Stimulated activated CD8-positive, alpha-beta memory T cell treated with anti-CD3 and anti-CD28 coated beads, Interleukin-4, amount 100 ng/mL, for 48 hours (primary cell): ENCODE data around the gene ZFYVE28.

Source experiments
- DNase-seq: peaks from one replicate; pipeline ENCODE4 v3.0.0-alpha.2; 2020

The ZFYVE28 gene

DNA sequence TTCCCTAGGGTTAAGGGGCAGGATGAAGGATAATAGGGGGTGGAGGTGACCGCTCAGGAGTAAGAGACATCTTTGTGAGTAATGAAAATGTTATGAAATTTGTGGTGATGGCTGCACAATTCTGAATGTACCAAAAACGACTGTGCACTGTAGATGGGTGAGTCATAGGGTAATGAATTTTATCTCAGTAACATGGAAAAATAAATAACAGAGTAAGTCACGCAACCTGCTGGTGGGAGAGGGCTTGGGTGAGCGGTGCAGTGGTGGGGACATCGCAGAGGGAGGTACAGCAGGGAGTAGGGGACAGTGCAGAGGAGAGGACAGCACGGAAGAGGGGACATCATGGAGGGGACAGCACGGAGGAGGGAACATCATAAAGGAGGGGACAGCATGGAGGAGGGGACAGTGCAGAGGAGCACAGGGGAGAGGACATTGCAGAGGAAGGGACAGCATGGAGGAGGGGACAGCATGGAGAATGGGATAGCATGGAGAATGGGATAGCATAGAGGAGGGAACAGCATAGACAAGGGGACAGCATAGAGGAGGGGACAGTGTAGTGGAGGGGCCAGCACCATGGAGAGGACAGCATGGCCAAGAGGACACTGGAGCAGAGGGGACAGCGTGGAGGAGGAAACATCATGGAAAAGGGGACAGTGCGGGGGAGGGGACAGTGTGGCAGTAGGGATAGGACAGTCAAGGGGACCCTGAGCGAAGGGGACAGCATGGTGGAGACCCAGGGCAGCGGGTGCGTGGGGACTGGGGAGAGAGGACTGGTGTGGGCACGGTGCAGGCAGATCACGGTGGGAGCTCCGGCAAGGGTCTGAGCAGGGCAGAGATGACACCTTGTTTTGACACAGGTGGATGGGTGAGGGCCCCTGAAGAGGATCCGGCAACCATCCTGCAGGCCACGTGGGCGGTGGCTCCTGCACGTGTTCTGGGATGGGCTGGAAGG is 88.1 kb downstream of the ZFYVE28 start:
- no peak for DNase-seq

DNA sequence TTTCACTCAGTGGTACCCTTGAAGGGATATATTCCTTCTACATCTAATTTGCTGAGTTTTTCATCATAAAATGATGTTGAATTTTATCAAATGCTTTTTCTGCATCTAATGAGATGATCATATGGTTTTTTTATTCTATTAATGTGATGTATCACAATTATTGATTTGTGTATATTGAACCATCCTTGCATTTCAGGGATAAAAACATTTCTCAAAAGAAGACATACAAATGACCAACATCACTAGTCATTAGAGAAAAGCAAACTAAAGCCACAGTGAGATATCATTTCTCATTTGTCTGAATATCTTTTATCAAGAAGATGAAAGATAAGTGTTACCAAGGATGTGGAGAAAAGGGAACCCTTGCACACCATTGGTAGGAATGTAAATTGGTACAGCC is 90.9 kb downstream of the ZFYVE28 start:
- no peak for DNase-seq

DNA sequence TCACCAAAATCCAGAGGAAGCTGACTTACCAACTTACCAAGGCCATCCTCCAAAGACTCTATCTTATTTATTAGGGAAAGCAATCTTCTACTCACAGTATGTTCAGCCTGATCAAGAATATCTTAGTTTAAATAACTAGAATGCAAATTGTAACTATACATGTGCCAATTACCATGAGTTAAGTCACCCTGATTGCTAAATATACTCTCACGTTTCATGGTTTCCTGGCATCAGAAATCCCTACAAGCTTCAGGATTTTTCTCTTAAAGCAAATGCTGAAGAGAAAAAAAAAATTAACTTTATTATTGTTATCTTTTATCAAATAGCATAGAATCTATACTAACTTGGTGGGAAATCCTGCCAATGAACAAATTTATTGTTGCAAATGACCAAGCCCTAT is 93.6 kb downstream of the ZFYVE28 start:
- no peak for DNase-seq

DNA sequence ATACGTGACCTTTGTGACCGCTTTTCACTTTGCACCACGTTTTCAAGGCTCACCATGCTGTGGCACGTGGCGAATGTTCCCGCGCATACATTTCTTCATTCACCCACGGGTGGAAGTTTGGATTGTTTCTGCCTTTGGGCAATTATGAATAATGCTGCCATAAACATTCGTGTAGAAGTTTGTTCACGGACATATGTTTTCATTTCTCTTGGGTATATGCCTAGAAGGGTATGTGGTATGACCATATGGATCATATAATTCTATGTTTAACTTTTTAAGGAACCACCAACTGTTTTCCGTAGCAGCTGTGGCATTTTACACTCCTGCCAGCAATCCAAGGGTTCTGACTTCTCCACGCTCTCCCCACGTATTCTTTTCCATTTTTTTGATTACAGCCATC is 95.6 kb downstream of the ZFYVE28 start:
- DNase-seq: no peak

DNA sequence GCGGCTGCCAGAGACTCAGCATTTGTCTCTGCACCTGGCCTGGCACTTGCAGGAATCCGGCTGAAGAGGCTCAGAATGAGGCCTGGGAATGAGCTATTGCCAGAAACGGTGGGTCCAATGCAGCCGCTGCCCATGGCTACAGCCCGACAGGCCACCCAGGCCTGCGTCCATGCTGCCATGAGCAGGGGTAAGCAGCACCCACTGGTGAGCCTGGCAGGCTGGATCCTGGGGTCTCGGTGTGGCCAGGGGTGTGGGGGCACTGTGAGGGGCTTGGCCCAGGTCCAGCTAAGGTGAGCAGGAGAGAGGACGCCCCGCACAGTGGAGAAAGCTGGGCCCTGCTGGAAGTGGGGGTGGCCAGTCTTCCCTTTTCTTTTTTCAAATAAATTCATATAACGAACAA is 96.2 kb downstream of the ZFYVE28 start:
- DNase-seq: no peak

DNA sequence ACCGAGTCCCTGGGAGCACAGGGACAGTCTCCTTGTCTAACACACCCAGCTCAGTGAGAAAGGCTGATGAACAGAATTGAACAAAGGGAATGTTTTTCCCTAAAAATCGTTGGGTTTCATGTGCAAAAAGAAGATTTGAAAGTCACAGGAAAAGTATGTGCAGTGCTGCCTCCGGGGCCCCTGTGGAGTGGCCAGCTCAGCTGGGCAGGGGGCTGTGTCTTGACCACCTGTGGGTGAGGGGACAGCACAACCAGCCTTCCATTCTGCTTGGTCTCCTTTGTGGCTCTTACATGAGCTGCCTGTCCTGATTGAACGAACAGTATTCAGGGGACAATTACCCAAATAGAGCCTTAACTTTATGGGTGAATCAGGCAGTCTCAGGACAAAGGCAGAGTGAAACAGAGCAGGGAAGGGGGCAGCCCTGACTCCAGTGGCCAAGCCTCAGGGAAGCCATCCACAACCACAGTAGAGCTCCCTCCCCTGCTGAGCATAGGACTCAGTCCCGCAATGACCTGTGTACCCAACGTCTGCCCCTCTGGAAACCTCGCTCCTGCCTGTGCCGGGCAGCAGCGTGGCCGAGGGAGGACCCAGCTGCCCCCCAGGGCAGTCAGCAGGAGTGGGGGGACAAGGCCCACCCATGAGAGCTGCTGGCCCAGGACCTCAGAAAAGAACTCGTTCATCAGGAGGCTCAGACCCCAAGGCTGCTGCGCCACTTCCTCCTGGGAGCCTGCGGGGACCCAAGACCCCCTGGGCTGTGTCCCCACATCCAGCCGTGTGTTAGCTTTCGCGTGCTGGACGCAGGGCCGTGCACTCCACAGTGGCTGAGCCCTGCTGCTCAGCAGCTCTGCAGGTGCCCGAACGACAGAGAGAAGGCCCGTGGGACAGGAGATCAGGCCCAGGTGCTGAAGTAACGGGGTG is 96.9 kb downstream of the ZFYVE28 start:
- DNase-seq: no peak

DNA sequence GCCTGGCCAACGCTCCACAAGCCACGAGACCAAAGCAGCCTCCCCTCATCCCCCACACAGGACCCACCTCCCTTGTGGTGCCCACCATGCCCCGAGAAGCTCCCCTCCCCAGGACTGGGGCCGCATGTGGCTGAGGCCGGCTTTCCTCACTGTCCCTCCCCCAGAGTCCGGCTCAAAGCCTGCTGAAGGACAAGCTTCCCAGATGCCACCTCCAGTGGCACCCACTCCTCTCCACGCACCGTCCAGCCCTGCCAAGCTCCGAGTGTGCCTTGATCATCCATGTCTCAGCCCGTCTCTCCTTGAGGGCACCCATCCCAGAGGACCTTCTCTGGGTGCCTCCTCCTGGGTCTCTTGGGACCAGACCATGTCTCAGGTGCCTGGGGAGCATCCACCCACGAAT is 97.7 kb downstream of the ZFYVE28 start:
- no peak for DNase-seq

DNA sequence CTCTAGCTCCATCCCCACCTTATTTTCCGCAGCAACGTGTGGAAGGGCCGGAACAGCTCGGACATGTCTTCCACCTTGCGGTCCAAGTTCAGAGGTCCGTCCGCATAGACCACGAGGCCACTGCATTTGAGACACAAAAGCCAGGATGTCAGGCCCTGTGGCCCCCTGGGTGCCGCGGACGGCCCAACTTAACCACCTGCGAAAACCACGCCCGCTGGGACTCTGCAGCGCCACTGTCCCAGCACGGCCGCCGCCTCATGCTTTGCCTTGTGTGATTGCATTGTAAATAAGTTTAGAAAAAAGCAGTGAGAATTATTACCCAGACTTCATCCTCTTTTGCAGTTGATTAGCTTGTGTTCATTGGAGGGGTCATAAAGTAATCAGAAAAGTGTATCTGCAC is 98.3 kb downstream of the ZFYVE28 start:
- DNase-seq: no peak

DNA sequence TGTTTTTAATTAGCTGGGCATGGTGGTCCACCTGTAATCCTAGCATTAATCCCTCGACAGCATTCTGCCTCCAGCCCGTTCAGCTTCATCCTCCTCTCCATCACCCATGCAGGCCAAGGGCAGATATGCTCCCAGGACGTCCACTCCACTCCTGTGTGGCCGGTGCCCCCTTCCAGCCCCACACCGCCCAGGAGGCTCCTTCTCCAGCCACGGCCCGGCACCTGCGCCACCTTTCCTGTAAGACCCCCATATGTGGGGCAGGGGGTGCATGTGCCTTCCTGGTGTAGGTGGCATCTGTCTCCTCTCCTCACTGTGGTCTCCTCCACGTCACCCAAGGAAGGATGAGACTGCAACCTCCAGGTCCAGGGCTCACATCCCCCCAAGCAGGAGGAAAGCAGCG is 99.6 kb downstream of the ZFYVE28 start:
- no peak for DNase-seq

DNA sequence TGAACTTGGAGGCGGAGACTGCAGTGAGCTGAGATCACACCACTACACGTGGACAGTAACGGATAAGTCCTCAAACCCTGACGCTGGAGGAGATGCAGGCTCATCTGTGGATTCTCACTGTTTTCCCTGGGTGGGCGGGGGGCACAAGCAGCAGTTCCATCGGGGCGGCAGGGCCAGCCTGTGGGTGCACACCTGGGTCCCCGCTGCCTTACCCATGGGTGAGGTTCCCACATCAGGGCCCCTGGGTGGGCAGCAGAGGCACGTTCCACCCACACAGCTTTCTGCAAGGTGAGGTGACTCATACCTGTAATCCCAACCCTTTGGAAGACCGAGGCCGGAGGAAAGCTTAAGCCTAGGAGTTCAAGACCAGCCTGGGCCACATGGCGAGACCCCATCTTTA is 100.0 kb downstream of the ZFYVE28 start:
- DNase-seq: no peak

DNA sequence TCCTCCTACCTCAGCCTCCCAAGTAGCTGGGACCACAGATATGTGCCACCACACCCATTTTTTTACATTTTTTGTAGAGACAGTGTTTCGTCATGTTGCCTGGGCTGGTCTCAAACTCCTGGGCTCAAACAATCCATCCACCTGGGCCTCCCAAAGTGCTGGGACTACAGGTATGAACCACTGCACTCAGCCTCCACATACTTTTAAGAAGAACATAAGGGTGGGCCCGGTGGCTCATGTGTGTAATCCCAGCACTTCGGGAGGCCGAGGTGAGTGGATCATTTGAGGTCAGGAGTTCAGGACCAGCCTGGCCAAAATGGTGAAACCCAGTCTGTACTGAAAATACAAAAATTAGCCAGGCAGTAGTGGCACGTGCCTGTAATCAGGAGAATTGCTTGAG is 105.1 kb downstream of the ZFYVE28 start:
- DNase-seq: no peak

DNA sequence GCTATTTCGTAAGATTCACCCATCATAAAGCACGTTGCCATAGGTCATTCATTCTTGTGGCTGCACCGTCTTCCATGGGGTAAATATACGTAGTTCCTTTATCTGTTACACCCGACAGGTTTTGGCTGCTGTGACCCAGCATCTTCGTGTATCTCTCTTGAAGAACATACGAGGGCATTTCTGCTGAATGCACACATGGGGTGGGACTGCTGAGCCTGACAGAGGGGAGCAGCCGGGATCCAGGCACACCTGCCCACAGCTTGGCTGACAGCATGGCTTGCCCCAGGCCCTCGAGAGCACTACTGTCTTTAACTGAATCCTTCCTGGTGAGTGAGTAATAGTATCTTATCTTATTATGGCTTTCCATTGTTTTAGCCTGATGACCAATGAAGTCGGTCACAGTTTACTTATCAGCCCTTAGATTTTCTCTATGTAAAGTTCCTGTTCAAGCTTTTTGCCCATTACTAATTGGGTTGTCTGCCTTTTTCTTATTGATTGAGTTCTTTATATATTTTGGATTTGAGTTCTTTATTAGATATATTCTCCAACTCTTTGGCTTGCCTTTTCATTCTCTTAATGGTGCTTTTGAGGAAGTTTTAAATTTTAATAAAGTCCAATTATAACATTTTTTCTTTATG is 111.6 kb downstream of the ZFYVE28 start:
- no peak for DNase-seq

DNA sequence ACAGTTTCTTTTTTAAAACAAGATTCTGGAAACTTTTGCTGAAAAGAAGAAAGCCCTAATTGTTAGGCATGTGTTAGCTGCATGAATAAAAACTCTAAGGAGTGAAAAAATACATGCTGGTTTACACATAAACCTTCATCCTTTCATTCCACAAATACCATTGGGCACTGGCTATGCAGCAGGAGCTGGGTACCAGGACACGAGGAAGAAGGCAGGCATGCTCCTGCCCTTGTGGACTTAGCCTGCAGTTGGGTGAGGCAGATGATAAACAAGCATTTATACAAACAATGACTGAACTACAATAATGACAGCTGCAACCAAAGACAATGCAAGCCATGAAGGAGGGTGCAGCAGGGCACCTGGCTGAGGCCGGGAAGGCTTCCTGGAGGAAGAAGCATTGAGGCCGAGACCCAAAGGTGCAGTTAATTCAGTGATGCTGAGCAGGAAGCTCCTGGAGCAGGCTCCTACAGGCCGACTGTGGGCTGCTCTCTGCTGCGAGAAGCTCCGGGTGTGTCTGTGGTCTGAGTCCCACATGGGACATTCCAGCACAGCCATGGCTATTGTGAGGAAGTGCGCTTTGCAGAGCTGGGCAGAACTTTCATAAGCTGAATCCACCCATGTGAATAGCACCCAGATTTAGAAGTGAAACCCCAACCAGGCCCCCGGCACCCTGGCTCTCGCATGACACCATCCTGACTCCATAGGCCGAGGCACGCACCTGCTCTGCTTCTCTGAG is 112.5 kb downstream of the ZFYVE28 start:
- no peak for DNase-seq

DNA sequence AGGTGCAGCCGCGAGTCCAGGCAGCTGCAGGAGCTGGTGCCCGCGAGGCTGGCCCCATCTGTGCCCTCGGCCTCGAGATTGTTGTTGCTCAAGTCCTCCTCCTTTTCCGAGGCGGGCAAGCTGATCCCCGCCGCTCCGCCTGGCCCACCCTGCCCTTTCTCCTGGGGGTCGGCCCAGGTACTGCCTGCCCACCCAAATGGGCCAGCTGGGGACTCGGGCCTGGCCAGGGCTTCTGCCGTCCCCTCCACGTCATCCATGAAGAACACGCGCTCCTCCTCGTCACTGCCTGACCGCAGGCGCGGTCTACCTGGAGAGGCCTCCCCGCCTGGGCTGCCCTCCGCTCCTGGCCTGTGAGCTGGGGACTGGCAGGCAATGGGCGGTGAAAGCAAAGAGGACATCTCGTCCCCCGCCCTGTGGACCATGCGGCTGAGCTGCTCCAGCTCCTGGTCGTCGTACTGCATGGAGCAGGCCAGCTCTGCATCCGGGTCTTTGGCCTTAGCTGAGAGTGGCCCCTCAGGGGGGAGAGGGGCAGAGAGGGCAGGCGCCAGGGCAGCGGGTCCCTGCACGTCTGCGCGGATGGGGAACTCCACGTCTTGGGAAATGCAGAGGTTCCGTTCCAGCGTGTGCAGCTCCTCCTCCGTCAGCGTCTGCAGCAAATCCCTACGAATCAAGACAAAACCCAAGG is 113.4 kb downstream of the ZFYVE28 start:
- DNase-seq: no peak

DNA sequence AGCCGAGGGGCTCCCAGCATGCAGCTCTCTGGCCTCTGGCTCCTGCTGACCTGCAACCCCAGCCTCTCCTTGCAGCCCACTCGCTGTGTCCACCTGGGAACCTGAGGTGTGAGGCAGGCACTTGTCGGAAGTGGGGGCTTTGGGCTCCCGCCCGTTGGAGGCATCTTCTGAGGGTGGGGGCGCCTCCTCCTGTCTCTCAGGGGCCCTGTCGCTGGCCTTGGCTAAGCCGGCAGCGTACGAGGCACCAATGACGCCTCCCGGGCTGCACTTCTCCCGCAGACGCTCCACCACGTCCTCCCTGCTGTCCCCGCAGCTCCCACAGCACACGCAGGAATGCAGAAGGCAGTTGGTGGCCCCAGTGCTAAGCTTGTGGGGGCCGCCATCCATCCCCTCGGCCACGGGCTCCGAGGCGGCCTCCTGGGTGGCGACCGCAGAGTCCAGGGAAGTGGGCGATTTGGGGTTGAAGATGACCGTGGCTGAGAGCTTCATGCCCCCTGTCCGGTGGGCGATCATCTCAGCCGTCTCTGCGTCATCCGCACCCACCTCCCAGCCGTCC is 114.0 kb downstream of the ZFYVE28 start:
- DNase-seq: no peak

DNA sequence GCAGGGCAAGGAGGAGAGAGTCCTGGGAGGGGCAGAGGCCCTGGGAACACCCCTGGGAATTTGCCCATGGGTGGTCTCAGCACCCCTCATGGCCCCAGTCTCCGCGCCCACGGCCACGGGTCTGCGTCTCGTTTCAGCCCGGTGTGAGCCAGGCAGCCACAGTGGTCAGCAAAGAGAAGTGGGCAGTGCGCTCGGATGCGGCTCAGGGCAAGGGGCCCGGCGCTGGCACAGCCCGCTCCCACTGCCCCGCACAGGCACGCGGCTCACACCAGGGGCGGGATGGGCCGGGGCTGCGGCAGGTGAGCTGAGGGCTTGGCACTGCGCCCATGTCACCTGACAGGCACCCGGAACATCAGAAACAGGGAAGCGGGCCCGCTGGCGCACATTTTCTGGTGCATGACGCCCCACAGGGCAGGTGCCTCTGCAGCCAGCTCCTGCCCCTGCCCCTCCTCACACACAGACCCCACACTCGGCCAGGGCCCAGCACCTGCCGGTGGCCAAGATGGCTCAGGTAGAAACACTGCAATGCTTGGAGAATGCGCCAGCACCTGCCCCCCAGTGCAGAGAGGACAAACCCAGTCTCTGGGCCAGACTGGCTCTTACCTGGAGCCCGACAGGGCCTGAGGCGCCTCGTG is 114.6 kb downstream of the ZFYVE28 start:
- no peak for DNase-seq

DNA sequence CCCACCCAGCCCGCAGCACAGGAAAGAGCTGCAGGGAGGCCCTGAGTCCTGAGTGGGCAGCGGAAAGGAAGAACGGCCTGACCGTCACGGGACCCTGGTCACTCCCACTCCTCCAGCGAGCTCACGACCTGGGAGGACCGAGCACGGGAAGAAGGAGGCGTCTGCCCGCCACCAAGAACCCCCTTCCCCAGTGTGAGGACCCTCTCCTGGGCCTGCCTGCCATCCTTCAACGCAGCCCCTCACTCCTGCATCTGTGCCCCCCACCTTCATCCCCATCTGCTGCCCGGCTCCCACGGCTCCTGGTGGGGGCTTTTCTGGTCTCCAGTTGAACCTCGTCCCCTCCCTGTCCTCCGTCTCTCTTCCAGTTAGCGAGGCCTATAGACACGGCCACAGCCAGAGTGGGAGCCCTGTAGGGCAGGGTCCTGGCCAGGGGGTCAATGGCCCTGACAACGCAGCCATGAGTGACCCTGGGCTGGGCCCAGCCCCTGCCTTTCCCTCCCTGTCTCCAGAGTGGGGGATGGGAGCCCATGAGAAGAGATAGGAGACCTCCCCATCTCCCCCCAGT is 115.2 kb downstream of the ZFYVE28 start:
- DNase-seq: no peak

DNA sequence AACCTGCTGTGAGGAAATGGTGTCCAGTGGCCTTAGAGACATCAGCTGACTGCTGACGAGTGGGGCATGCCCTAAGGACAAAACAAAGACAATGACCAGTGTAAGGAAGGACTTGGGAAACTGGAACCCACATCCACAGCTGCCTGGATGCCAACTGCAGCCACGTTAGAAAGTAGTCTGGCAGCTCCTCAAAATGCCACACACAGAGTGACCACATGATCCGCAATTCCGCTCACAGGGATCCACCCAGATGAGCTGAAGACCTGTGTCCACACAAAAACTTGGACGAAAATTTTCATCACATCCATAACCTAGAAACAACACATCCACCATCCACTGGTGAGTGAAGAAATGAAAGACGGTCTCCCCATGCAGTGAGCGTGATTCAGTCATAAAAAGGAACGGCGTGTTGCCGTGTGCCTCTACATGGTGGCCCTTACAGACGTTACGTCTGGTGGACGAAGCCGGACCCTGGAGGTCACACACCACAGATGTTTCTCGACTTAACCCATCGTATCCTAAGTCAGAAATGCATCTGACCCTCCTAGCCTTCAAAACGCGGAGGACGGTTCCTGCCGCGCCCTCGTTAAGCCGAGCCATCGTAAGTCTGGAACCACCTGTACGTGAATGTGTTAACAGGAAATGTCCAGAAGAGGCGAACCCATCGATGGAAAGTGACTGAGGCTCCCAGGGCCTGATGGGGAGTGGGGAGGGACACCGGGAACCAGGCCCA is 115.9 kb downstream of the ZFYVE28 start:
- DNase-seq: no peak

DNA sequence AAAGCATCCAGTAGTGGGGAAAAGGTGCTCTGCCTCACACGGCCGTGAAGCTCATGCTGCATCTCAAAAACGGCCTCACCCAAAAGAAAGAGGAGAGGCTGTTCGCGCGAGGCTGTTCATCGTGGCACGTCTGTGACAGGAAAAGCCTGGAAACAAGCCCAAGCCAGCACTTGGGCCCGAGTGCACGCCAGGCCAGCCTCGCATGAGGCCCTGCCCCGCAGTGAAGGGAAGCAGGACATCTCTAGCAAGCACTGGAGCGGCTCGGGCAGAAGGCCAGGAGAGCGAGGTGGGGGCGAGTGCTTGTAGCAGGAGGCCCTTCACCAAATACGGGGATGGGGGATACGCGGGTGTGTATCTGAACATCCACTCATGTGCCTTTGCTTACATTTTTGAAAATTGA is 116.6 kb downstream of the ZFYVE28 start:
- DNase-seq: no peak

DNA sequence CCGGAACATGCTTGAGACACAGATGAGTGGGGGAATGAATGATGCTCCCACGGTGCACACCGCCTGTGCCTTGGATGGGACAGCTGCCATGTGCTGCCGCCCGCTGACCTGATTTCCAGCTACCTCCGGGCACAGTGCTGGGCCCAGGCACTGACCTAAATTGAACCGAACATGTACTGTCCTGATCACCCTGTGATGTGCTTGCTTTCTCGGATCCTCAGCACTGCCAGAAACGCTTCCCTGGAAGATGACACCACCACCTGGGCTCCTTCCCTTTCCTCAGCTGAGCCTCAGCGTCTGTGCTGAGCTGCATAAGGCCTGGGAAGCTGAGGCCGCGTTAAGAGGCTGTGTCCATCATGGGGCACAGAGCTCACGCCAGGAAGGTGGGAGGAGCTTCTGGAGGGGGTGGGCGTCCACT is 117.2 kb downstream of the ZFYVE28 start:
- peak; percentile 6 for DNase-seq
